Measurements from ENCODE around the gene GALNT10.

GRCh38 chr5:154275566-154275965 is 85.0 kb downstream of the GALNT10 start:
- TF ChIP-seq GATAD2B (IDR thresholded peaks at IDR 0.05; ENCODE audit: borderline replicate concordance): no peak
- TF ChIP-seq, protein P1, sequence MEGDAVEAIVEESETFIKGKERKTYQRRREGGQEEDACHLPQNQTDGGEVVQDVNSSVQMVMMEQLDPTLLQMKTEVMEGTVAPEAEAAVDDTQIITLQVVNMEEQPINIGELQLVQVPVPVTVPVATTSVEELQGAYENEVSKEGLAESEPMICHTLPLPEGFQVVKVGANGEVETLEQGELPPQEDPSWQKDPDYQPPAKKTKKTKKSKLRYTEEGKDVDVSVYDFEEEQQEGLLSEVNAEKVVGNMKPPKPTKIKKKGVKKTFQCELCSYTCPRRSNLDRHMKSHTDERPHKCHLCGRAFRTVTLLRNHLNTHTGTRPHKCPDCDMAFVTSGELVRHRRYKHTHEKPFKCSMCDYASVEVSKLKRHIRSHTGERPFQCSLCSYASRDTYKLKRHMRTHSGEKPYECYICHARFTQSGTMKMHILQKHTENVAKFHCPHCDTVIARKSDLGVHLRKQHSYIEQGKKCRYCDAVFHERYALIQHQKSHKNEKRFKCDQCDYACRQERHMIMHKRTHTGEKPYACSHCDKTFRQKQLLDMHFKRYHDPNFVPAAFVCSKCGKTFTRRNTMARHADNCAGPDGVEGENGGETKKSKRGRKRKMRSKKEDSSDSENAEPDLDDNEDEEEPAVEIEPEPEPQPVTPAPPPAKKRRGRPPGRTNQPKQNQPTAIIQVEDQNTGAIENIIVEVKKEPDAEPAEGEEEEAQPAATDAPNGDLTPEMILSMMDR (IDR thresholded peaks at IDR 0.05 in 2 of 3, conservative IDR thresholded peaks at IDR 0.05 in 1 of 3; ENCODE audit: insufficient read depth in 2 of 3, low read depth in 1 of 3, low read length in 3 of 3): no peak
- no peak for TF ChIP-seq ZBTB11 (CRISPR knock-in tag; IDR thresholded peaks at IDR 0.05)
- TF ChIP-seq ZNF12 (CRISPR knock-in tag; IDR thresholded peaks at IDR 0.05): no peak
- no peak for TF ChIP-seq TARDBP (IDR thresholded peaks at IDR 0.05)
- TF ChIP-seq ZNF3 (CRISPR knock-in tag; IDR thresholded peaks at IDR 0.05): no peak
- no peak for TF ChIP-seq POLR3G (IDR thresholded peaks at IDR 0.05; ENCODE audit: extremely low read depth, insufficient read length, insufficient replicate concordance)

Data from K562 (cell line).